Cerebellar cortex (tissue), 1 donor: ENCODE results near the gene UCN3.

Source experiments
- DNase-seq: peaks from one replicate; pipeline ENCODE4 v3.0.0-alpha.2; 2015; ENCODE audit warnings: low spot score

The UCN3 gene, protein sequence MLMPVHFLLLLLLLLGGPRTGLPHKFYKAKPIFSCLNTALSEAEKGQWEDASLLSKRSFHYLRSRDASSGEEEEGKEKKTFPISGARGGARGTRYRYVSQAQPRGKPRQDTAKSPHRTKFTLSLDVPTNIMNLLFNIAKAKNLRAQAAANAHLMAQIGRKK

GRCh38 chr10:5364890-5365338 is at the start of gene UCN3:
UCN3 (plus strand) TSS chr10:5364966; CDS start chr10:5373721, 8,755 bp downstream.
- no peak for DNase-seq

DNA sequence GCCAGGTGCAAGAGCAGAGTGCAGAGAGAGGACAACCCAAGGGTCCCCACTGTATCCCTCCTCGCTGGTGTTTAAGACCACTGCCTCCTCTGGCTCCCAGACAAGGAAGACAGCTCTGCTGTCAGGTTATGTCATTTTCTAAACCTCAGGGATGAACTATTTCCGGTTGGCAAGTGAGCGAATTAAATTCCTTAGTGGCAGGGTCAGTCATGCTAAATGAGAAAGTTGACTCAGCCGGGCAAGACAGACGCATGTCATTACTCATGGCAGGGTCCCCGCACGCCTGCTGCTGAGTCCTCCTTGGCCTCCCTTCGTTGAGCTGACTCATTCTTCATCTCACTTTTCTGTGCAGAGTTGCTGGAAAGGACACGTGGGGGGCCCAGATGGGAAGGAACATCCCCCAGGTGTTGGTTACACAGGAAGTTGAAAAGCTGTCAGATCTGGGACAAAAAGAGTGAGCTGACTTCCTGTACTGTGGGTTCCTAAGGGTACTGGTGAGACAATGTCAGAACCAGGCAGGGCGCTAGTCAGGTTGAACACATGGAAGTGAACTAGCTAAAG is 47.1 kb upstream of the UCN3 start:
- no peak for DNase-seq

GRCh38 chr10:5318148-5318547 is 46.6 kb upstream of the UCN3 start:
- no peak for DNase-seq

- DNase-seq: no peak
Measured at GRCh38 chr10:5319863-5320262, 44.9 kb upstream of the UCN3 start.

DNA sequence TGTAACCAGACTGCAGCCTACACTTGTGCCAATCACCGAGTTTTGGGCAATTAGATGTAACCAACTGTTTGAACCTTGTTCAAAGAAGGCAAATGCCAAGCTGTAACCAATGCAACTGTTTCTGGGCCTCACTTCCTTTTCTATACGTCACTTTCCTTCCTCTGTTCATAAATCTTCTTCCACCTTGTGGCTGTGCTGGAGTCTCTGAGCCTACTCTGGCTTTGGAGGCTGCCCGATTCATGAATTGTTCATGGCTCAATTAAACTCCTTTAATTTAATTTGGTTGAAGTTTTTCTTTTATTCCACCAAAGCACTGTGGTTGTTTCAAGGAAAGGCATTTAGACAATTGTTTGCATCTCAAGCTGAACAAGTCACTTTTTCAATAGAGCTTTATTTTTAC is 43.5 kb upstream of the UCN3 start:
- DNase-seq: no peak

DNA sequence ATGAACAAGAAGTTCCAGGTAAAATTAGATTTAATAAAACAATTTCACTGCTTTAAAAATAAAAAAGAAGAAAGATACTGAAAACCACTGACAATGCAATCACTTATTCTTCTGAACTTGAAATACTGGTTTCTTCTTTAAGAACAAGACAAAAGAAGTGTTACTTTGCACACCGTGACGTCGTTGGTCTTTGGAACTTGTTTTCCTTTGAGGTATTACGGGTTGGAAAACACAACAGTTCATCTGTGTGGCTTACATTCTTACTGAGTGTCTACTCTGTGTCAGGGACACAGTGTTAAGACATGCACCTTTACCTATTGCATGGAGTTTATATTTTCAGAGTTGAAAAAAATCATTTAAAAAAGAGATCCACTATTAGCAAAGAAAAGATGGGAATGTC is 41.3 kb upstream of the UCN3 start:
- DNase-seq: no peak

DNA sequence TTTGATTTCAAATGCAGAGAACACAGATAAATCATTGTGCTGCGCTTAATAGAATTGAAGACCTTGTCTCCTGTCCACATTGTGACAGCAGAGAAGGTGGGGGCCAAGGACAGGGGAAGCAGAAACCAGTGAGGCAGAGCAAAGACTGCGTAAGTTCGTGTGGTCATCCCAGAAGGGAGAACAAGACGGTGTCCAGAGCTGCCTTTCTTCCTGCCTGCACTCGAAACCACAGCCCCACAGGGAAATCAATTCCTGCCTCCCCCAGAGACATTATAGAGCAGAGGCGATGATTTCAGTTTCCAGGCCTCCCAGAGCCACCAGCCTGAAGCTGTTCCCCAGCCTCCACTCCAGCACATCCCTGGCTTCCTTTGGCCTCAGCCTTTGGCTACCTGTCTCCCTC is 39.7 kb upstream of the UCN3 start:
- DNase-seq: no peak

GRCh38 chr10:5334196-5334880 is 30.4 kb upstream of the UCN3 start:
- DNase-seq: no peak

- no peak for DNase-seq
Measured at GRCh38 chr10:5338010-5338409, 26.8 kb upstream of the UCN3 start.

DNA sequence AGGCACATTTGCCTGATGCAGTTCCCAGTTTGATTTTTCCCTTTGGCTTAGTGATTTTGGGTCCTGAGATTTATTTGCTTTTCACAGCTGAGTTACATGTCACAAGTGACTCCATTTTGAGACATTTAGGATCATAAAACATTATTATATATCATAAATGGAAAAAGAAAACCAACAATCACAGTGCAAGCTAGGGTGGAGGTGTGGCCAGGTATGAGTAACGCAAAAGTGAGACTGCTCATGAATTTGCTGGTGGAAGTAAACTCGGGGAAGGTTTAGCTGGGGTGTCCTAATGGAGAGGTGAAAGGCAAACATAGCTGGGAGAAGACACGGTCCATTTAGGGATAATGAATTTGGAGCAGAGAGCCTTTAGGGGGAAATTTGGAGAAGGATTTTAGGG is 21.7 kb upstream of the UCN3 start:
- DNase-seq: no peak

GRCh38 chr10:5343561-5343960 is 21.2 kb upstream of the UCN3 start:
- DNase-seq: no peak

GRCh38 chr10:5343979-5344378 is 20.8 kb upstream of the UCN3 start:
- DNase-seq: no peak

DNA sequence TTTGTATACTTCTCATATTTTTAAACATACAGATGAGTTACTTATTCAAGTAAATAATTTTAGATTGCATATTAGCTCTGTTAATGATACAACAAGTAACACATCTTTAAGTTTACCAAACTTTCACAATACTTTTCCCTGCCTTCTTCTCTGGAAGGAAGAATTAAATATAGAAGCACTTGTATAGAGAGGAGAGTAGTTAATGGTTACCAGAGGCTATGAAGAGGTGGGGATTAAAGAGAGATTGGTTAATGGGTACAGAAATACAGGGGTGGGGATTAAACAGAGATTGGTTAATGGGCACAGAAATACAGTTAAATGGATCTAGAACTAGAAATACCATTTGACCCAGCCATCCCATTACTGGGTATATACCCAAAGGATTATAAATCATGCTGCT is 20.0 kb upstream of the UCN3 start:
- no peak for DNase-seq

- DNase-seq: no peak
Measured at GRCh38 chr10:5346881-5347280, 17.9 kb upstream of the UCN3 start.

DNA sequence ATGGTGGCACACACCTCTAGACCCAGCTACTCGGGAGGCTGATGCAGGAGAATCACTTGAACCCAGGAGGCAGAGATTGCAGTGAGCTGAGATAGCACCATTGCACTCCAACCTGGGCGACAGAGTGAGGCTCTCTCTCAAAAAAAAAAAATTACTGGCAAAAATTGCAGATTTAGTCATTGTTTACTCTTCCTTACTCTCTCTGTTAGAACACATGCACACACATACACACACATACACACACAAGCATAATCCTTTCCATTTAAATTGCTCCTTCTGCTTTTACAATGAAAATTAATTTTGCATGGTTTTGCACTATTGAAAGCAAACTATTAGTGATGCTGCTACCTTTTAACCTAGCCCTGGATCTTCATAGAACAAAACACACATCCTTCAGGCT is 15.4 kb upstream of the UCN3 start:
- no peak for DNase-seq

DNA sequence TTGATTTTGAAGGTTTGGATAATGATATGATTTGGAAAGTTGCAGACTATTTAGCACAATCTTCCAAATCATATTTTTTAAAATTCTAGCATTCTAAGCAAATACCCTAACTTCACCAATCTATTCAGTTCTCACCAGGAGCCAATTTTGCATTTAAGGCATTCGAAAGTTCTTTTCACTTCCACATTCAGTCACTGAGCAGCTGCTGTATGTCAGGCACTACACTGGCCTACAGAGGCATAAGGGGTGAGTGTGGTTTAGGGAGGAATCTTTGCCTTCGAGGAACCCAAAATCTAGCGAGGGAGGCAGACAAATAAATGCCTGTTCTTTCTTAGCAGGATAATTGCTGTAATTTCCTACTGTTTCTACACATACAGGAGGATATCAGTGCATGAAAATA is 10.7 kb upstream of the UCN3 start:
- DNase-seq: no peak

DNA sequence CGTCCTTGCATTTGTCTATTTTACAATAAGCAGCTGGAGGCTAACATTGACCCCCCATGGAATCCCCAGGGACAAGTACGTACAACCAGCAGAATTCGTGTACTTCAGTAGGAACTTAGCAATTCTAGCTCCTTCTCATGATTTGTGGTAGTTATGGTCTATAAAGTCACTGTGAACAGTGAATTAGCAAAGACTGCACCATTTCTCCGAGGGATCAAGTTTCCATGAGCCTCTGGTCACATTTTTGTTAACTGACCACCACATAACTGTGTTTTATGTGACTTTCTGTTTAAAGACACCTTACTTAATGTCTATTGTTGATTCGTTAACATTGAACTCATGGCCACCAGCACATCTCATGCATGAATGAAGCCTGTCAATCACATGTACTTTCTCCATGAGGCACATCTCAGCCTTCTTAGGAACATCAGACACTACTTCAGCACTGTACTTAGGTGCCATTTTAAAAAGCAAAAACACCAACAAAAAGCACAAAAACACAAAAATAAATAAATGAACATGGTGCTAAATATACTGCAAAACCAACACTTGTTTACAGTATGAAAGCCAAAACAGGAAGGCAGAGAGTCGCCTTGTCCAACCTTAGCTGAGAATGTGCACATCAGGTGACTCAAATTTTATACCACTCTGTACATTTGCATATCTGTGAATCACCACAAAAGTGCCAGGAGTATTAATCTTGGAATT is 9.0 kb upstream of the UCN3 start:
- DNase-seq: no peak

DNA sequence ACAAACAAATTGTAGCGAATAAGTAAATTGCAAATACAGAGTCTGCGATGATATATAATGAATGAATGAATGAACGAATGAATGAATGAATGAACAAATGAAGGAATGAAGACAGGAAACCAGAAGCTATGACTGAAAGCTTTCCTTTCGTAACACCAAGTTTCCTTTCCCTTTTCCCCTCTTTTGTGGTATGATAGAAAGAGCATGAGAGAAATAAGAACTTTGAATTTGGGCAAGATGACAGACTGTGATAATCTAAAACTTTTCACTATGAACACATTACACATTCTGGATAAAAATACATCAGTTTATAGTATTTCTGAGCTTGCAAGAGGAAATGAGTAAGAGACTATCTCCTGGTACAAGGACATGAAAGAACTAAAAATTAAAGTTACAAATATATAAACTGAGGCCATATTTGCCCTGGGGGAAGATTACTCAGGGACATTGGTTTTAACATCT is 8.4 kb upstream of the UCN3 start:
- DNase-seq: no peak

DNA sequence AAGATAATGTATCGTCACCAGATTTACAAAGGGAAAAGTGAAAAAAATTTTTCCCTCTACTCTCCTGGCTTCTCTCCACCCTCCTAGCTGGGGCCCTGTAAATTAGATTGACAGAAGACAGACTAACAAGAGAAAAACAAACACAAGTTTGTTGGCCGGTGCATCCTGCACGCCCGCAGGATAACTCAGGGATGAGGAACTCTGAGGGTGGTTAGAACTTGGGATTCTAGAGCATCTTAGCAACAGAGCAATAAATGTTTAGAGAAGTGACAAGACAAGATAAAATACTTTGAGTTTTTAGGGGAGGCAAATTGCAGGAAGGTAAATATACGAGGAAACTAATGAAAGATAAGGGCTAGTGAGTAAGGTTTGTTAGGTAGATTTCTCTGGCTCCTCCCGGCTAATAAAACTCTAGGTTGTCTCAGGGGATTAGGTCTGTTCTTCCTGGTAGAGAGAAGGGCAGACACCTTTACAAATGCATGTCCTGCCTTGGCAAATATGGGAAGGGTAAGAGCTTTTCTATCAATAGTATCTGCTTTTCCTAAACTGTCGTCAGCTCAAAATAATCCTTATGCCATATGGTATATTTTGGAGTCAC is 4.3 kb upstream of the UCN3 start:
- no peak for DNase-seq

GRCh38 chr10:5361966-5362365 is 2.8 kb upstream of the UCN3 start:
- no peak for DNase-seq

GRCh38 chr10:5362873-5363272 is 1.9 kb upstream of the UCN3 start:
- no peak for DNase-seq

GRCh38 chr10:5364374-5364773 is 392 bp upstream of the UCN3 start:
- DNase-seq: no peak

- no peak for DNase-seq
Measured at GRCh38 chr10:5365928-5366327, 1.2 kb downstream of the UCN3 start.
